Astrocyte (in vitro differentiated cells and primary cell): ENCODE data around the gene HRH2. TPM values are rescaled to one million over a fixed set of nuclear protein-coding genes. Genes with fewer than 3 reads are reported as not detected.

Experiments used
- DNase-seq: peaks from one replicate; pipeline ENCODE4 v3.0.0-alpha.2; 2010; ENCODE audit warnings: low read depth
- FAIRE-seq: peaks from 2 replicates; lab custom pipeline; 2011; peaks lifted over from hg19 to GRCh38; lab: Jason Lieb, UNC
- H2AFZ ChIP-seq: 2 replicates; pipeline ENCODE4 v1.6.0; 2012; ENCODE audit warnings: low read depth, low read length, inconsistent platforms
- H3K27ac ChIP-seq: 2 replicates; pipeline ENCODE4 v1.5.1; 2011; ENCODE audit warnings: low read depth, low read length, inconsistent platforms
- H3K27me3 ChIP-seq: 2 replicates; pipeline ENCODE4 v1.6.0; 2011; ENCODE audit warnings: low read length, inconsistent platforms; ENCODE audit not compliant: insufficient read depth
- H3K36me3 ChIP-seq: 2 replicates; pipeline ENCODE4 v1.5.1; 2011; ENCODE audit warnings: low read length, inconsistent platforms; ENCODE audit not compliant: insufficient read depth
- H3K4me1 ChIP-seq: 2 replicates; pipeline ENCODE4 v1.5.1; 2011; ENCODE audit warnings: low read length, inconsistent platforms; ENCODE audit not compliant: insufficient read depth
- H3K4me2 ChIP-seq: 2 replicates; pipeline ENCODE4 v1.6.0; 2012; ENCODE audit warnings: low read length, inconsistent platforms
- H3K4me3 ChIP-seq: 2 replicates; pipeline ENCODE4 v1.5.1; 2011; ENCODE audit warnings: low read depth, mild to moderate bottlenecking, low read length, inconsistent platforms; ENCODE audit not compliant: insufficient read depth
- H3K79me2 ChIP-seq: 2 replicates; pipeline ENCODE4 v1.6.0; 2012; ENCODE audit warnings: mild to moderate bottlenecking, low read length, inconsistent platforms; ENCODE audit not compliant: insufficient read depth
- H3K9ac ChIP-seq: 2 replicates; pipeline ENCODE4 v1.6.0; 2012; ENCODE audit warnings: mild to moderate bottlenecking, low read length, inconsistent platforms
- H3K9me3 ChIP-seq: 2 replicates; pipeline ENCODE4 v1.5.1; 2012; ENCODE audit warnings: low read depth, mild to moderate bottlenecking, low read length, inconsistent platforms; ENCODE audit not compliant: insufficient read depth
- H4K20me1 ChIP-seq: 2 replicates; pipeline ENCODE4 v1.6.0; 2012; ENCODE audit warnings: low read length, inconsistent platforms; ENCODE audit not compliant: insufficient read depth
- H3K27ac Mint-ChIP-seq: one replicate; pipeline ENCODE4 v1.8.0; 2021; ENCODE audit warnings: mild to moderate bottlenecking, mixed read lengths; ENCODE audit not compliant: unreplicated experiment
- H3K27me3 Mint-ChIP-seq: one replicate; pipeline ENCODE4 v1.8.0; 2021; ENCODE audit warnings: low read depth, mixed read lengths; ENCODE audit not compliant: unreplicated experiment
- H3K36me3 Mint-ChIP-seq: one replicate; pipeline ENCODE4 v1.8.0; 2021; ENCODE audit warnings: low read depth, mixed read lengths; ENCODE audit not compliant: unreplicated experiment
- H3K4me1 Mint-ChIP-seq: one replicate; pipeline ENCODE4 v1.8.0; 2021; ENCODE audit warnings: low read depth, mixed read lengths; ENCODE audit not compliant: unreplicated experiment
- H3K4me3 Mint-ChIP-seq: one replicate; pipeline ENCODE4 v1.8.0; 2021; ENCODE audit warnings: mild to moderate bottlenecking, moderate library complexity, mixed read lengths; ENCODE audit not compliant: unreplicated experiment
- H3K9me3 Mint-ChIP-seq: one replicate; pipeline ENCODE4 v1.8.0; 2021; ENCODE audit warnings: mild to moderate bottlenecking, mixed read lengths; ENCODE audit not compliant: unreplicated experiment
- EZH2 ChIP-seq: IDR thresholded peaks from 2 replicates; pipeline ENCODE4 v1.6.1; 2012; ENCODE audit warnings: mild to moderate bottlenecking, low read length, inconsistent platforms; ENCODE audit not compliant: insufficient read depth
- total RNA-seq: library from RNA; stranded (reverse); gene quantifications from 2 replicates; pipeline ENCODE4 v1.2.1, GENCODE V29; 2021
- TF ChIP-seq, protein P1 (sequence below): IDR thresholded peaks from 2 replicates; pipeline ENCODE4 v1.5.1; 2011; ENCODE audit warnings: low read depth, mild to moderate bottlenecking, inconsistent platforms, low read length, moderate library complexity; ENCODE audit not compliant: insufficient read depth

Gene HRH2
- total RNA-seq, 1 donor from 2014 or later: 1.9 TPM

- no peaks in the 10 kb centered on the region for H4K20me1 ChIP-seq
- H3K27ac ChIP-seq: no peak overlapping the region
- no peak overlapping the region for H2AFZ ChIP-seq
- TF ChIP-seq, protein P1, sequence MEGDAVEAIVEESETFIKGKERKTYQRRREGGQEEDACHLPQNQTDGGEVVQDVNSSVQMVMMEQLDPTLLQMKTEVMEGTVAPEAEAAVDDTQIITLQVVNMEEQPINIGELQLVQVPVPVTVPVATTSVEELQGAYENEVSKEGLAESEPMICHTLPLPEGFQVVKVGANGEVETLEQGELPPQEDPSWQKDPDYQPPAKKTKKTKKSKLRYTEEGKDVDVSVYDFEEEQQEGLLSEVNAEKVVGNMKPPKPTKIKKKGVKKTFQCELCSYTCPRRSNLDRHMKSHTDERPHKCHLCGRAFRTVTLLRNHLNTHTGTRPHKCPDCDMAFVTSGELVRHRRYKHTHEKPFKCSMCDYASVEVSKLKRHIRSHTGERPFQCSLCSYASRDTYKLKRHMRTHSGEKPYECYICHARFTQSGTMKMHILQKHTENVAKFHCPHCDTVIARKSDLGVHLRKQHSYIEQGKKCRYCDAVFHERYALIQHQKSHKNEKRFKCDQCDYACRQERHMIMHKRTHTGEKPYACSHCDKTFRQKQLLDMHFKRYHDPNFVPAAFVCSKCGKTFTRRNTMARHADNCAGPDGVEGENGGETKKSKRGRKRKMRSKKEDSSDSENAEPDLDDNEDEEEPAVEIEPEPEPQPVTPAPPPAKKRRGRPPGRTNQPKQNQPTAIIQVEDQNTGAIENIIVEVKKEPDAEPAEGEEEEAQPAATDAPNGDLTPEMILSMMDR: no peak
- TF ChIP-seq EZH2: no peak
- Mint-ChIP-seq H3K36me3 (no peaks in the 10 kb centered on the region), H3K27me3 (peaks cover 29% of the 10 kb centered on the region), H3K4me3 (no peak overlapping the region), H3K4me1 (no peaks in the 10 kb centered on the region), H3K9me3 (no peaks in the 10 kb centered on the region), H3K27ac (no peak overlapping the region)
- no peaks in the 10 kb centered on the region for H3K36me3 ChIP-seq
- no peaks in the 10 kb centered on the region for H3K27me3 ChIP-seq
- no peak overlapping the region for H3K9ac ChIP-seq
- H3K4me3 ChIP-seq: no peak overlapping the region
- FAIRE-seq (no peak), DNase-seq (no peak)
- no peak overlapping the region for H3K4me2 ChIP-seq
- H3K4me1 ChIP-seq: no peaks in the 10 kb centered on the region
- H3K79me2 ChIP-seq: no peaks in the 10 kb centered on the region
- H3K9me3 ChIP-seq: no peaks in the 10 kb centered on the region
These were observed 35.9 kb downstream of the HRH2 start for GRCh38 chr5:175693741-175694140.

DNA sequence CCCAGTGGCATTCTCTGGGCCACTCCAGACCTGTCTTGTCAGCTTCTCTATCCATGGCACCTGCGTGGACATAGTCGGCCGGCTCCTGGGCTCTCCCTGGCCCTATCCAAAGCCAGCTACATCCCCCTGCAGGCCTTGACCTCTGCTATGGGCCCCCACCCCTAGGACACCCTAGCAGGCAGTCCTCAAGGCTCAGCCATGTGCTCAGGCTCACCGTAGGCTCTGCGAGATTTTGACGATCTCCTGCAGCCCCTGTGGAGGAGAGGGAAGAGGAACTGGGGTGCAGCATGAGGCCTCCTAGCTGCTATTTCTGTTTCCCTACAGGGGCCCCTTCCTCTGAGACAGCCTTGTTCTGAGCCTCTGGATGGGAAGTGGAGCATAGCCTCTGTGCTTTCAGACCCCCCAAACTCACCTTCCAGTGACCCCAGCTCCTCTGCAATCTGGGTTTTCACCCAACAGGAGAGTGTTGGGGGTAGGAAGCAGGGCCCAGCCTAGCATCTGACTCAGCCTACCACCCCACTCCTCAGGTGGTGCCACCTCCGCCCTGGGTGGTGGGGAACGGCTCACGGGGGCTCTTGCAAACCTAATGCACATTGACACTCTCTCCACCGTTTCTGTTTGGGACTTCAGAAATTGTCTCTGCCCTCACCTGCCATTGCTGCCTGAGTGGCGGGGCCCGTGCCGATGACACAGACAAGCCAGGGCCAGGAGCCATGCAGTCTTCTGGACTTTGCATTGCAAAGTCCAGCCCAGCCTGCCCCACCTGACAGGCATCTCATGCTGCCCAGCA is 36.7 kb downstream of the HRH2 start:
- Mint-ChIP-seq H3K4me3 (no peak overlapping the region), H3K27ac (no peak overlapping the region), H3K36me3 (no peaks in the 10 kb centered on the region), H3K9me3 (no peaks in the 10 kb centered on the region), H3K4me1 (no peaks in the 10 kb centered on the region), H3K27me3 (peaks cover 23% of the 10 kb centered on the region)
- no peak overlapping the region for H2AFZ ChIP-seq
- no peak overlapping the region for H3K4me3 ChIP-seq
- H3K4me1 ChIP-seq: no peaks in the 10 kb centered on the region
- H3K4me2 ChIP-seq: no peak overlapping the region
- H3K27me3 ChIP-seq: no peaks in the 10 kb centered on the region
- no peaks in the 10 kb centered on the region for H3K9me3 ChIP-seq
- no peak overlapping the region for H3K27ac ChIP-seq
- H3K9ac ChIP-seq: no peak overlapping the region
- no peaks in the 10 kb centered on the region for H3K79me2 ChIP-seq
- TF ChIP-seq, protein P1: no peak
- TF ChIP-seq EZH2: no peak
- DNase-seq (no peak), FAIRE-seq (no peak)
- H3K36me3 ChIP-seq: no peaks in the 10 kb centered on the region
- H4K20me1 ChIP-seq: no peaks in the 10 kb centered on the region
